ENCODE results near the gene NCKAP5.

NCKAP5 gene

GRCh38 chr2:133120310-133120709 lies 448.0 kb downstream of the NCKAP5 start:
- no peaks in the 10 kb centered on the region for H3K4me1 Mint-ChIP-seq
- TF ChIP-seq, protein P1, sequence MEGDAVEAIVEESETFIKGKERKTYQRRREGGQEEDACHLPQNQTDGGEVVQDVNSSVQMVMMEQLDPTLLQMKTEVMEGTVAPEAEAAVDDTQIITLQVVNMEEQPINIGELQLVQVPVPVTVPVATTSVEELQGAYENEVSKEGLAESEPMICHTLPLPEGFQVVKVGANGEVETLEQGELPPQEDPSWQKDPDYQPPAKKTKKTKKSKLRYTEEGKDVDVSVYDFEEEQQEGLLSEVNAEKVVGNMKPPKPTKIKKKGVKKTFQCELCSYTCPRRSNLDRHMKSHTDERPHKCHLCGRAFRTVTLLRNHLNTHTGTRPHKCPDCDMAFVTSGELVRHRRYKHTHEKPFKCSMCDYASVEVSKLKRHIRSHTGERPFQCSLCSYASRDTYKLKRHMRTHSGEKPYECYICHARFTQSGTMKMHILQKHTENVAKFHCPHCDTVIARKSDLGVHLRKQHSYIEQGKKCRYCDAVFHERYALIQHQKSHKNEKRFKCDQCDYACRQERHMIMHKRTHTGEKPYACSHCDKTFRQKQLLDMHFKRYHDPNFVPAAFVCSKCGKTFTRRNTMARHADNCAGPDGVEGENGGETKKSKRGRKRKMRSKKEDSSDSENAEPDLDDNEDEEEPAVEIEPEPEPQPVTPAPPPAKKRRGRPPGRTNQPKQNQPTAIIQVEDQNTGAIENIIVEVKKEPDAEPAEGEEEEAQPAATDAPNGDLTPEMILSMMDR (IDR thresholded peaks at IDR 0.05; ENCODE audit: unreplicated experiment in 3 of 3): no peak
- no peak overlapping the region for H3K4me3 Mint-ChIP-seq
- H3K9me3 Mint-ChIP-seq: no peaks in the 10 kb centered on the region
- H3K27me3 Mint-ChIP-seq (ENCODE audit: low read depth): no peaks in the 10 kb centered on the region
- no peaks in the 10 kb centered on the region for H3K36me3 Mint-ChIP-seq (ENCODE audit: low read depth)
- H3K27ac Mint-ChIP-seq: no peak overlapping the region

- no peaks in the 10 kb centered on the region for H3K27me3 Mint-ChIP-seq (ENCODE audit: low read depth)
- no peaks in the 10 kb centered on the region for H3K4me1 Mint-ChIP-seq
- H3K27ac Mint-ChIP-seq: no peak overlapping the region
- TF ChIP-seq, protein P1 (IDR thresholded peaks at IDR 0.05; ENCODE audit: unreplicated experiment in 3 of 3): no peak
- no peaks in the 10 kb centered on the region for H3K36me3 Mint-ChIP-seq (ENCODE audit: low read depth)
- no peaks in the 10 kb centered on the region for H3K9me3 Mint-ChIP-seq
- H3K4me3 Mint-ChIP-seq: no peak overlapping the region
Measured at GRCh38 chr2:133110201-133110600, 458.1 kb downstream of the NCKAP5 start.

DNA sequence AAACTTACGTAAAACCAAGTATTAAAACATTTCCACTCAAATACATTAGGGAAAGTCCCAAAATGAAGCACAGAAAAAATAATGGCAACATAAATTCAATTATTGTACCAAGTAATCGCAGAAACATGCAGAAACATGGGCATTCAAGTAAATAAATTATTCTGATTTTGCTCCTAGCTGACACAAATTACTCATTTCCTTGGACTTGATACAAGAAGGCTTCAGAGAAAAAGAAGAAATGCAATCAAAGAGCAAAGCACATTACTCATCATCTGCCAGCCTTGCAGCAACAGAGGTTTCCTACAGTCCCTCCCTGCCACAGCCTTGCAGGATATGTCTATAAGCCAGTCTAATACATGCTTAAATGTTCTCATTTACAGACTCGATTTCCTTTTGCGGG lies 458.5 kb downstream of the NCKAP5 start:
- Mint-ChIP-seq H3K4me1 (no peaks in the 10 kb centered on the region), H3K9me3 (no peaks in the 10 kb centered on the region), H3K27me3 (ENCODE audit: low read depth) (no peaks in the 10 kb centered on the region), H3K4me3 (no peak overlapping the region), H3K27ac (no peak overlapping the region), H3K36me3 (ENCODE audit: low read depth) (no peaks in the 10 kb centered on the region)
- TF ChIP-seq, protein P1 (IDR thresholded peaks at IDR 0.05; ENCODE audit: unreplicated experiment in 3 of 3): no peak

DNA sequence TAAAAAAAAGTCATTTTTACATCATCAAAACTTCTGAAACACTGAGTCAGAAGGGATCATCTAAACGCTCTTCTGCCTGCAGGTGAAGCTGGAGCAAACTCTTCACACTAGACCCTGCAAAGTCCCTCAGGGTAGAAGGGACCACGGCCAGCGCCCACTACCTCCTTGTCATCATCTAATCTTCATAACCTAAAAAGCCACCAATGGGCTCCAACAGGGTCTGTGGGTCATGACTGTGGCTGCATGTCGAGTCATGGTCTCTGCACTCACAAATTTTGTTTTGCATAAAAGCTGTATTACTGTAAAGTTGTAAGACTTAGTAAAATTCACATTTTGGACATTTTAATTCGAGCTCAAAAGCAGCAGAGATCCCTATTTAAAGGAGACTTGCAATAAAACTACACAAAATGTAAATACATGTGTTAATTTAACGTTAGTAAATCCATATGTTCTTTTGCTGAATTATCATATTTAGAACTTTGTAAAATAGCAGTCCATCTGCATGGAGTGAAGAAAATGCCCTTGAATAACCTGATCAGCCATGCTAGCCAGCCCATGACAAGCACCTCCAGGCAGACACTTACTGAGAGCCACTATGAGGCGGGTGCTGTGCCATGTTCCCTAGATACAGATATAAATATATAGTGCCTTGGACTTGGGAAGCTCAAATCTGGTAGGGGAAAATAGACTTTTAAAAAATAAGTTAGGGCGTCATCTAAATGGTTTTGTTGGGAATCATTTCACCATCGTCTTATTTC lies 461.0 kb downstream of the NCKAP5 start:
- Mint-ChIP-seq H3K27ac (no peak overlapping the region), H3K4me1 (no peaks in the 10 kb centered on the region), H3K4me3 (no peak overlapping the region), H3K9me3 (no peaks in the 10 kb centered on the region), H3K27me3 (ENCODE audit: low read depth) (no peaks in the 10 kb centered on the region), H3K36me3 (ENCODE audit: low read depth) (no peaks in the 10 kb centered on the region)
- TF ChIP-seq, protein P1 (IDR thresholded peaks at IDR 0.05; ENCODE audit: unreplicated experiment in 3 of 3): no peak

GRCh38 chr2:133104871-133105270 lies 463.4 kb downstream of the NCKAP5 start:
- no peak overlapping the region for H3K4me3 Mint-ChIP-seq
- no peaks in the 10 kb centered on the region for H3K4me1 Mint-ChIP-seq
- H3K27me3 Mint-ChIP-seq (ENCODE audit: low read depth): no peaks in the 10 kb centered on the region
- no peak overlapping the region for H3K27ac Mint-ChIP-seq
- TF ChIP-seq, protein P1 (IDR thresholded peaks at IDR 0.05; ENCODE audit: unreplicated experiment in 3 of 3): no peak
- H3K36me3 Mint-ChIP-seq (ENCODE audit: low read depth): no peaks in the 10 kb centered on the region
- H3K9me3 Mint-ChIP-seq: peaks cover 3% of the 10 kb centered on the region

GRCh38 chr2:133098787-133099186 lies 469.5 kb downstream of the NCKAP5 start:
- Mint-ChIP-seq H3K9me3 (peaks cover 3% of the 10 kb centered on the region), H3K4me1 (no peaks in the 10 kb centered on the region), H3K4me3 (no peak overlapping the region), H3K27me3 (ENCODE audit: low read depth) (no peaks in the 10 kb centered on the region), H3K27ac (no peak overlapping the region), H3K36me3 (ENCODE audit: low read depth) (no peaks in the 10 kb centered on the region)
- TF ChIP-seq, protein P1 (IDR thresholded peaks at IDR 0.05; ENCODE audit: unreplicated experiment in 3 of 3): no peak

Data from nephron (organoid).